GM15510 (cell line): ENCODE measurements around the gene PGM5.

ENCODE experiments used
- POLR2A ChIP-seq: IDR thresholded peaks from 3 replicates; pipeline ENCODE4 v1.6.1; 2011; ENCODE audit warnings: borderline replicate concordance; ENCODE audit not compliant: insufficient read length; ENCODE audit errors: extremely low read depth

PGM5 gene

GRCh38 chr9:68493541-68493940, 137.1 kb downstream of the PGM5 start:
- TF ChIP-seq POLR2A: no peak

- no peak for TF ChIP-seq POLR2A
Observed at GRCh38 chr9:68493958-68494577, 137.7 kb downstream of the PGM5 start.

GRCh38 chr9:68495247-68495646, 138.8 kb downstream of the PGM5 start:
- TF ChIP-seq POLR2A: no peak

- no peak for TF ChIP-seq POLR2A
Observed at GRCh38 chr9:68496356-68496755, 139.9 kb downstream of the PGM5 start.

GRCh38 chr9:68497629-68498028, 141.2 kb downstream of the PGM5 start:
- TF ChIP-seq POLR2A: no peak

- no peak for TF ChIP-seq POLR2A
Observed at GRCh38 chr9:68498816-68499215, 142.4 kb downstream of the PGM5 start.

- TF ChIP-seq POLR2A: no peak
Observed at GRCh38 chr9:68500457-68501381, 144.3 kb downstream of the PGM5 start.

- no peak for TF ChIP-seq POLR2A
Observed at GRCh38 chr9:68502279-68502678, 145.9 kb downstream of the PGM5 start.

GRCh38 chr9:68505681-68506409, 149.4 kb downstream of the PGM5 start:
- TF ChIP-seq POLR2A: no peak

- TF ChIP-seq POLR2A: no peak
Observed at GRCh38 chr9:68506551-68506950, 150.1 kb downstream of the PGM5 start.

- no peak for TF ChIP-seq POLR2A
Observed at GRCh38 chr9:68507130-68507805, 150.9 kb downstream of the PGM5 start.

- TF ChIP-seq POLR2A: no peak
Observed at GRCh38 chr9:68507806-68508145, 151.4 kb downstream of the PGM5 start.

- TF ChIP-seq POLR2A: no peak
Observed at GRCh38 chr9:68508547-68508946, 152.1 kb downstream of the PGM5 start.

- no peak for TF ChIP-seq POLR2A
Observed at GRCh38 chr9:68509689-68510088, 153.3 kb downstream of the PGM5 start.

GRCh38 chr9:68513385-68513784, 157.0 kb downstream of the PGM5 start:
- no peak for TF ChIP-seq POLR2A
